Smooth muscle cell of the coronary artery (primary cell): Measurements from ENCODE around the gene SEMG1. TPM values are rescaled to one million over a fixed set of nuclear protein-coding genes. Genes with fewer than 3 reads are reported as not detected.

Source experiments
- total RNA-seq: library from RNA; depleted of rRNA; stranded (reverse); fragments of >200 nt; gene quantifications from 2 replicates; pipeline ENCODE4 v1.2.3, GENCODE V29; 2014; ENCODE audit warnings: low replicate concordance

SEMG1 gene, protein sequence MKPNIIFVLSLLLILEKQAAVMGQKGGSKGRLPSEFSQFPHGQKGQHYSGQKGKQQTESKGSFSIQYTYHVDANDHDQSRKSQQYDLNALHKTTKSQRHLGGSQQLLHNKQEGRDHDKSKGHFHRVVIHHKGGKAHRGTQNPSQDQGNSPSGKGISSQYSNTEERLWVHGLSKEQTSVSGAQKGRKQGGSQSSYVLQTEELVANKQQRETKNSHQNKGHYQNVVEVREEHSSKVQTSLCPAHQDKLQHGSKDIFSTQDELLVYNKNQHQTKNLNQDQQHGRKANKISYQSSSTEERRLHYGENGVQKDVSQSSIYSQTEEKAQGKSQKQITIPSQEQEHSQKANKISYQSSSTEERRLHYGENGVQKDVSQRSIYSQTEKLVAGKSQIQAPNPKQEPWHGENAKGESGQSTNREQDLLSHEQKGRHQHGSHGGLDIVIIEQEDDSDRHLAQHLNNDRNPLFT
- not detected in 2 replicates for total RNA-seq

GRCh38 chr20:45206725-45207124 is at the start of gene SEMG1:
Gene SEMG1 (plus strand): TSS chr20:45207033. CDS start chr20:45207054, 21 bp downstream.

GRCh38 chr20:45174434-45175364 is 32.1 kb upstream of the SEMG1 start, which contains the start of gene PI3:
Gene PI3 (plus strand): TSS chr20:45174902. CDS start chr20:45174923, 21 bp downstream.

GRCh38 chr20:45221076-45221475 is 14.2 kb downstream of the SEMG1 start, which contains the start of gene SEMG2:
Gene SEMG2 (plus strand): TSS chr20:45221373. CDS start chr20:45221390, 17 bp downstream.

DNA sequence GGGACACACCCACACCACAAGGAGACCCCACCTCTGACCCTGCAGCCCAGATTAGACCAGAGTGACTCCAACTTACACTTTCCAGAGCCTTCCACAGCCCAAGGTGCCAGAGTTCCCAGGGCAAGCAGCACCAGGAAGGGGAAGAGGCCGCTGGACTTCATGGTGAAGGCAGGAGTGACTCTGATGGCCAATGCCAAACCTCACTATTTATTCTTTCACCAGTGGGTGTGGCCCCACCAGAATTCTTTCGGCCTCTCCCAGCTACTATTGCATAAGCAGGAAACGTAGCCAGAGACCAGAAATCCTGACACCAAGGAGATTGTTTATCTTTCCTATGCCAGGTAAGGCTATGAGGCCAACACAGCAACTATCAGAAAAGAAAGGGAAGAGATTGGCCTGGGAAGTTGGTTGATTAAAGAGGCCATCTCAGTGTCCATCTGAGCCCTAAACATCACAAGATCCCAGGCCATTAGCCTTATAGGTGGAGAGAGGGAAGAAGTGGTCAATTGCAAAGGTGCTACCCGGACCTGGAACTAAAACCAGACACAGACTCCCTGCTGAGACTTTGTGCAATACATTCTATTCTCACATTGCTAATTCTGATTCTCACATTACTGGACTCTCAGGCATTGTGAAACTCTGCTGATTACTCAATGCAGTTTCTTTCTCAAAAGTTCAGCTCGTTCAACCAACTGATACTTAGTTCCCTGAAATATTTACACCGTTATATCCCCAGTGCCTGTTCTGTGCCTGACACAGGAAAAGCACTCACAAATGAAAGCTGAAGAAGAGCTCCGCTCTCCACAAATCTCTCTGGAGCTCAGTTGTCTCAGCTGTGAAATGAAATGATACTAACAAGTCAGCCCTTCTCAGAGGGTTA is 47.8 kb downstream of the SEMG1 start, which contains the start of gene SLPI:
SLPI (minus strand) TSS at position 182 of the 880 bp plus-strand sequence; CDS start at position 161, 21 bp downstream.

Other genes starting within 250 kb of the SEMG1 start
- gene TOMM34, start 246.6 kb upstream of the SEMG1 start, total RNA-seq = 5.7 and 18.4 TPM in 2 replicates
- gene STK4, start 240.5 kb upstream of the SEMG1 start, total RNA-seq = 19.0 TPM in 2 replicates
- gene KCNS1, start 105.9 kb upstream of the SEMG1 start, total RNA-seq = 0.23 and 0.70 TPM in 2 replicates
- not detected in 2 replicates for gene WFDC5, start 91.9 kb upstream of the SEMG1 start, total RNA-seq
- not detected in 2 replicates for gene WFDC12, start 82.6 kb upstream of the SEMG1 start, total RNA-seq
- gene PI3, start 32.1 kb upstream of the SEMG1 start, total RNA-seq = not detected in 2 replicates
- not detected in 2 replicates for gene SEMG2, start 14.3 kb downstream of the SEMG1 start, total RNA-seq
- not detected in 2 replicates for gene SLPI, start 47.5 kb downstream of the SEMG1 start, total RNA-seq
- gene RBPJL, start 99.8 kb downstream of the SEMG1 start, total RNA-seq = not detected in 2 replicates
- gene MATN4, start 101.3 kb downstream of the SEMG1 start, total RNA-seq = 0.23 TPM in 1 of 2 replicates, not detected in the other
- 28.8 and 50.7 TPM in 2 replicates for gene SDC4, start 141.4 kb downstream of the SEMG1 start, total RNA-seq
- 15.5 and 38.7 TPM in 2 replicates for gene SYS1, start 156.1 kb downstream of the SEMG1 start, total RNA-seq
- gene TP53TG5, start 171.3 kb downstream of the SEMG1 start, total RNA-seq = 0.12 TPM in 1 of 2 replicates, not detected in the other
- 0.83 and 1.1 TPM in 2 replicates for gene DBNDD2, start 201.3 kb downstream of the SEMG1 start, total RNA-seq
- gene PIGT, start 209.1 kb downstream of the SEMG1 start, total RNA-seq = 16.5 and 23.8 TPM in 2 replicates